Transverse colon (tissue), 4 donors: ENCODE data around the gene FAM217A.

Experiments
- CTCF ChIP-seq, 5 experiments: fragments of 200-600 bp in 3 of 5; fragments of 450-650 bp in 2 of 5; sonication (generic) in 3 of 5; IDR thresholded peaks; 1 replicate in 2 of 5; 2 replicates in 3 of 5; pipeline ENCODE4 v1.5.1; 2016 to 2017; ENCODE audit warnings: antibody characterized with exemption in 5 of 5, inconsistent platforms in 3 of 5, mild to moderate bottlenecking in 2 of 5, moderate library complexity in 1 of 5
- EP300 ChIP-seq: sonication (generic); formaldehyde crosslinking; IDR thresholded peaks from one replicate; pipeline ENCODE4 v1.6.1; 2017; ENCODE audit warnings: antibody characterized with exemption, low read depth
- POLR2A ChIP-seq: fragments of 450-650 bp; IDR thresholded peaks from one replicate; pipeline ENCODE4 v1.6.1; 2016; ENCODE audit warnings: antibody characterized with exemption, mild to moderate bottlenecking, moderate library complexity
- POLR2AphosphoS5 ChIP-seq, 3 donors: sonication (generic); formaldehyde crosslinking; IDR thresholded peaks; one replicate each; pipeline ENCODE4 v1.6.1; 2016; ENCODE audit warnings: antibody characterized with exemption in 3 of 3

DNA sequence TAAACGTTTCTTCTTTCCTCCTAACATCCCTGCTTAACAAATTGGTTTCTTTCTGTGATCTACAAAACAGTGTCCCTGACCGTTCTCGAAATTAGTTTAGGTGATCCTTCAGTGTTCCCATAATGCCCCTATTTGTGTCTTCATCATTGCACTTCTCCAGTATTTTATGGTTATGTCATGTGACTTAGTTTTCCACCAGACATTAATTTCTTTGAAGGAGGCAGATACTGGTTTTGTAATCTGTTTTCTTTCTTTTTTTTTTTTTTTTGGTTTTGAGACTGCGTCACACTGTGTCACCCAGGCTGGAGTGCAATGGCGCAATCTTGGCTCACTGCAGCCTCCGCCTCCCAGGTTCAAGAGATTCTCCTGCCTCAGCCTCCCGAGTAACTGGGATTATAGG lies 49.2 kb downstream of the FAM217A start:
- TF ChIP-seq CTCF (IDR thresholded peaks at IDR 0.05) (no peak), POLR2A (no peak), POLR2AphosphoS5 (IDR thresholded peaks at IDR 0.05) (no peak), EP300 (no peak)
